HG03025 (cell line): ENCODE results near the gene RASSF4.
A peak's percentile ranks its signal among the peaks of the same experiment; 100 is the strongest.

Experiments used
- ATAC-seq: cut with Tn5 transposase; IDR thresholded peaks from one replicate; pipeline ENCODE4 v1.9.1; 2021; ENCODE audit warnings: mild to moderate bottlenecking, moderate library complexity; ENCODE audit not compliant: unreplicated experiment, low FRiP score

RASSF4 gene

DNA sequence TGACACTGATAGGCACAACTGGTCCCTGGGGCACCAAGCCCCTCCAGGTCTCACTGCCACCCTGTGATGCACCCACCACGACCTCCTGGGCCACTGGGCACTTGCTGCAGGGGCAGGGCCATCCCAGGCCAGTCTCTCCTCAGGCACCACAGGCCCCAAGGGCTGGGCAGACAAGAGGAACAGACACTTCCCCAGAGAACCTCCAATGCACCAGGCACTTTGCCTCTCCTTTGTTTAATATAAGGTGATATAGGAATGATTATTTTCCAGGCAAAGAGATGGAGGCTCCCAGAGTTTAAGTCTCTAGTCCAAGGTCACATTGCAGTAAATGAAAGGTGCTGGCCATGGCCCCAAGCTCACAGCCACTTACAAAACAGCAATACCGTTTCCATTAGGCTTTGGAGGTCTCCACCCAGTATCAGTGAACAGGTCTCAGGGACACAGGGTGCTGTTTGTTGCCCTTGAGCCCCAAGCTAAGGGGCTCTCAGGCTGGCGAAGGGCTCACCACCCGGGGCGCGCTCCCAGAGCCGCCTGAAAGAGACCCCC, 14.6 kb downstream of the RASSF4 start:
- no peak for ATAC-seq

DNA sequence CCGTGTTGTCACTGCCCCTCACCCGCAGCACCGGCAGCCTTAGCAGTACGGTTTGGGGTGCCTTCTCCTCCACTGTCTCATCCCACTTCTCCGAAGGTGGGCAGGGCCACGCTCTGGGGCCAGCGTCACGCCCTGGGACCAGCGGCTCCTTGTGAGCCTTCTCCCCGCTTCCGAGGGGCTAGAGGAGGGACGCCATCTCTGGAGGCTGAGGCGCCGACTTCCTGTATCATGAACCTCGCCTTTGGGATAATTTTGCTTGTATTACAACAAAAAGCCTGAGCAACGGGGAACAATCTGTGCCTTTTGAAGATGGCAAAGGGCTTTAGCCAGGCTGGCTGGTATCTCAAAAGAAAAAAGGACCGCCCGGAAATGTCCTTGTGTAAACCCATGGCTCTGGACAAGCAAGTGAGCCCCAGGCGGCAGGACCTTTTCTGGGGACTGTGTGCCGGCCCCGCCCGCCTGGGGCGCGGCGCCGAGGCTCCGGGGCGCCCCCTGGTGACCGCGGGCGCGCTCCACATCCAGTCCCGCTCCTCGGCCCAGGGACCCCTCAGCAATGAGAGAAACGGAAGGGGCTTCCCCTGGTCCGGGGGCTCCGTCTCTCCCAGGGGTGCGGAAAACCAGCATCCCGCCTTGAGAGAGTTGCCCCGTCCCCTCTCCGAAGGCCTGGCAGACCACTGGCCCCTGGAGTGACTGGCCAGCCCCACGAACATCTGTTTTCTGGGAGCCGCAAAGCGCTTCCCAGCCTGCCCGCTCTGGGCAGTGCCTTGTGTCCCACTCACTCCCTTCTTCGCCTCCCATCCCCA, 15.2 kb downstream of the RASSF4 start:
- ATAC-seq = peak; percentile 69

DNA sequence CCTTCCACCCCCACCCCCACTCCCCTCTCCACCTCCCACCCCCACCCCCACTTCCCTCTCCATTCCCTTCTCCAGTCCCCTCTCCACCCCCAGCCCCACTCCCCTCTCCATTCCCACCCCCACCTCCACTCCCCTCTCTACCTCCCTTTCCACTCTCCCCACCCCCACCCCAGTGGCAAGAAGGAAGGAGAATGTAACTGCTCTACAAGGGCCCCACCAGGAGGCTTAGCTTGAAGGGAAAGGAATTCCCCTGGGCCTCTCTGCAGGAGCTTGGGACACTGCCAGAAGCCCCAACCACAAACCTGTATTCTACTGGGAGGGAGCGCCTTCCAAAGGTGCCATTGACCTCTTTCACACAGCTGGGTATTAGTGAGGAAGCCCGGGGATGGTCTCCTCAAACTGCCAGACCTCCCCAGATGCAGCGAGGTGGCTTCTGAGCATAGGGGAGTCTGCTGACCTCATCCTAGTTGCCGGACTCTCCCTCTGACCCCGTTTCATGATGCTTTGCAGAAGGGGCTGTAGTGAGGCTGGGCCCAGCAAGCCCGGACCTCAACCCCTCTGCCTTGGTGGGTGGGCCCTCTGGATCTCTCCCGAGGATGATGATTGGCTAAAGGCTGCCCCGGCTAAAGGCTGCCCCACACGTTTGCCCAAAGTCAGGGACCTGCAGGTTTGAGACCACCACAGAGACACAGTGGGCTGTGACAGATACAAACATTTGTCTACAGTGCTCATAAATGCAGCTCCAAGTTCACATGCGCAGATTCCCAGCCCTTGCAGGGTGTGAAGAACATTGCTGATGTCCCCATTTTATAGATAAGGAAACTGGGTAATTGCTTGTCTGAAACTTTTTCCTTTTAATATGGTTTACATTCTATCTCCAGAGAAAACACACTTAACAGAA, 16.1 kb downstream of the RASSF4 start:
- ATAC-seq = no peak

DNA sequence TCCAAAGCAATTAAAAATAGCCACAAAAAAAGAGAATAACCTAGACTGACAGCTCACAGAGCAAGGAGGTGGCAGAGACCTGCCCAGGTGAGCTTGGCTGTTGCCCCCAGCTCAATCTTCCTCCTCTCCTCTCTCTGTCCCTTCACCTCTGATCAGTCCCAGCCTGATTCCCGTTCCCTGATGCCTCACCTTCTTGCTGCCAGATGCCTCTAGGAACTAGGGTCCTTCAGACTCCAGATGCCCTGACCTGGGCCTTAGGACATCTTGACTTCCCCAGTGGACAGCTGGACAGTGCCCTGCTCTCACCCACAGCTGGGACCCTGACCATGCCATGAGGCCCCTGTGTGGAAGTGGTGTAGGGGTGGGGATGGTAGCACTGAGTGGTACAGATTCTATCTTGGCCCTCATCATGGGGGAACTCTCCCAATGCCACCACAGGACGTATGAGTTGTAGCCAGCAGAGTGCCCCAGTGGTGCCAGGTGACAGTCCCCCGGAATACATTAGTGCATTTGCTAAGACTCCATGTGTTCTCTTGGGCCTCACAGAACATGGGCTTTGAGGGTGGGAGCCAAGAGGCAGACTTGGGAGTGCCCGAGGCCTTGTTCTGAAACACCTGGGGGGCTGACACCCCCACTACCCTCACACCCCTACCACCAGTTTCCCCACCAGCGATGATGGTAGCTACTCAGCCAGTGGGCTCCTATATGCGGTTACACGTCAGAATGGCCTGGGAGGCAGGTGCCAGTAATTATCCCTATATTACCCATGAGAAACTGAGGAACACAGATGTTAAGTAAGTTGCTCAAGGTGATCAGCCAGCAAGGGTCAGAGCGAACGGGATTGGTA, 17.0 kb downstream of the RASSF4 start:
- no peak for ATAC-seq

DNA sequence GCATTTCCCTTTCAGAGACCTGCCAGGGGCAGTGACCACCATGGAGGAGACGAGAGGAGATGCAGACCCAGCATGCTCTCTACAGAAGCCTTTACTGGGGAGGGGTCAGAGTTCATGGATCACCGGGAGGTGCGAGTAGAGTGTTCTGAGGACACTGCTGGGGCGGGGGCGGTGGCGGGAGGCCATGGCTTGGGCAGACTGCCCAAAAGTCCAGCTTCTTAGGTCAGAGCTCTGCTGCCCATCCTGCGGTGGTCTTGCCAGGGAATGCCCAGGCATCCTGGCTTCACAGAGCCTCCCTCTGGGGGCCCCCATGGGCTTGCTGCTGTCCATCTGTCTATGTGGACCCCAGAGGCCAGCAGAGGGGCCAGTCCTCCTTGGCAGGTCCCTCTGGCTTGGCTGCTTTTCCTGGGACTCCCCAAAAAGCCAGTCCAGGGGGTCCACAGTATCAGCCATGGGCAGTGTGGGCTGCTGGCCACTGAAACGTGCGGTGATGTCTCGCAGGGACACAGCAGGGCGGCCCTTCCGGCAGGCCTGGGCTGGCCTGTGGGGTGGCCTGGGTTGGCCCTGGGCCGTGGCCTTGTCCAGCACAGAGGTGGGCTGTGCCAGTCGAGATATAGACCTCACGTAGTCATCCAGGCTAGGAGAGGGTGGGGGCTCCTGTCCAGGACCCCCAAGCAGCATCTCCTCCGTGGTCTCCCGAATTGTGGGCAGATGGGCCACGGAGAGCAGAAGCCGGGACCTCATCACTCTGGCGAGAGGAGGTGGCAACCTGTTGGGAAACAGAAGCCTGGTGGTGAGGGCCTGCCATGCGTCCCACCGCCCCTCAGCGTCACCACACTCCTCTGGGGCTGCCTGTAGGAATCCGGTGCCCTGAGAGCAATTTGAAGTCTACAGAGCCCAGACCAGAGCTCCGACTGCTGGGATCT, 17.9 kb downstream of the RASSF4 start:
- no peak for ATAC-seq

DNA sequence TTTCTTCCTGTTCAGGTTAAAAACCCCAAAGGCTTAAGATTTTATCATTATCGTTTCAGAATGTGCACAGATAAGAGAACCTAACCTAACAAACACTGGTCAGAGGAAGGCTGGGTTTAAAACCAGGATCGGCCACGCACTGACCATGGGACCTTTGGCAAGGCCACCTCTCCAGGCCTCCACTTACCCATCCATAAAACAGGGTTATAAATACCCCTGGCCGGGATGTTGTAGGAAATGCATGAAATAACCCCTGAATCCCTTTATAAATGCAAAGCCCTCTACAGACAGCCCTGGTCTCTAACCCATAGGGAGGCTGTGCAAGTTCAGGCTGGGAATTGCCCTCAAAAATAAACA, 18.6 kb downstream of the RASSF4 start:
- no peak for ATAC-seq

DNA sequence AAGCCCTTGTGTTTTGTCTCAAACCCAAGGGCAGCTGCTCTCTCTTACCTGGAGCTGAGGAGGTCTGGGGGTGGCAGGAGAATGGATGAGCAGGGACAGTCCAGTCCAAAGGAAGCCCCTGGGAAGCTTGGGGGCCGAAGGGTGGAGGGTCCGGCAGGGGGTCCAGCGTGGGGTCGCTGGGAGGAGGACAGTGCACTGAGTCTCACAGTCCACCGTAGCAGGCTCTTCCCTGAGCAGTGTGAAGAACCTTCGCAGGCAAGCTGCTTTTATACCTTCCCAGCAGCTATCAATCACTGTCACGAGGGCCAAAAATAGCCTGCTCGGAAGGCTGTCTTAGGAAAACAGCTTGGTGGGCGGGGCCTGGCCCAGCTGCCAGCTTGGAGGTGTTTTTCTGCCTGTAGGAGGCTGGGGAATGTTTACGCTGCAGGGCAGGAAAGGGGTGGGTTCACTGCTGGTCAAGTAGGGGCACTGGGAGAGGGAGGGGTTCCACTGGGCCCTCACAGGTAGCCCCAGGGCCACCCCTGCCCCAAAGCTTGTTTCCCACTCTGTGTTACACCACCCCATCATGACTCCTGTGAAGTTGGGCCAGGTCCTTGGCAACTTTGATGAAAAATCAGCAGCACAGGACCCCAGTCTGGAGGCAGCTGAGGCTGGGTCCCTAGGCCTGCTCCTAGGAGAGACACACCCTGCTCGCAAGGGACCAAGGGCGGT, 19.1 kb downstream of the RASSF4 start, which contains the start of gene DEPP1:
Gene DEPP1 (minus strand): TSS at position 240 of the 711 bp plus-strand sequence. CDS start 779 bp downstream, outside the sequence.
- no peak for ATAC-seq

DNA sequence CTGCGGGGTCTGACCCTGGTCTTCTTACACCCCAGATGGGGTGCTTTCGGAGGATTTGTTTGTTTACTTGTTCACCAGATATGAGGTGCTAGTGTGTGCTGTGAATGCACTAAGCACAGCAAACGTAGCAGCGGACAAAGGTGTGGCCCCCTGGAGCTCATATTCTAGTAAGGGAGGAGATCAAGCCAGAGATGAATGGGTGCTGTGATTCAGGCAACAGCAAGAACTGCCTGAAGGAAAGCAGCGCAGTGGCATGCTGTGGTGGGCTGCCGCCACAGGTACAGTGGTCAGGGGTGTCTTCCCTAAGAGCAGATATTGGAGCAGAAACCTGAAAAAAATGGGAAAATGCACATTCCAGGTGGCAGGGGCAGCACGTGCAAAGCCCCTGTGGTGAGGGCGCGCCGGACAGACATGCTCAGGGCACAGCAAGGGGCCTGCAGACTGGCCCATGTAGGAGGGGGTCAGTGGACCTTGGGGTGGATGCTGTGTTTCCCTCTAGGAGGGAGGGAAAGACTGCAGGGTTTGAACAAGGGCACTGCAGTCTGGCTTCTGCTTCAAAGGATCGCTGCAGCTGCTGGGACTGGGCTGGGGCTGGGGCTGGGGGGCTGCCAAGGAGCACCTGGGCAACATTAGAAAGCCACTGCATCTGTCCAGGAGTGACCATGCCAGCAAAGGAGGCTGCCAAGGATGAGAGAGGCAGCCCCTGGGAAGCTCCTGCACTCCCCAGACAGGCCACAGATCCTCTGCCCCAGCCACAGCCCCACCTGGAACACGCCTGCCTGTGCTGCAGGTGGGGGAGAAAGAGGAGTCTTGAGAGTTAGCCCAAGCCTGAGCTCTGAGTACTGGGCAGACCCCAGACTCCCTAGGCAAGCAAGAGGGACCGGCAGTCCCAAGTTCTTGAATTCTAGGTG, 19.9 kb downstream of the RASSF4 start:
- no peak for ATAC-seq

DNA sequence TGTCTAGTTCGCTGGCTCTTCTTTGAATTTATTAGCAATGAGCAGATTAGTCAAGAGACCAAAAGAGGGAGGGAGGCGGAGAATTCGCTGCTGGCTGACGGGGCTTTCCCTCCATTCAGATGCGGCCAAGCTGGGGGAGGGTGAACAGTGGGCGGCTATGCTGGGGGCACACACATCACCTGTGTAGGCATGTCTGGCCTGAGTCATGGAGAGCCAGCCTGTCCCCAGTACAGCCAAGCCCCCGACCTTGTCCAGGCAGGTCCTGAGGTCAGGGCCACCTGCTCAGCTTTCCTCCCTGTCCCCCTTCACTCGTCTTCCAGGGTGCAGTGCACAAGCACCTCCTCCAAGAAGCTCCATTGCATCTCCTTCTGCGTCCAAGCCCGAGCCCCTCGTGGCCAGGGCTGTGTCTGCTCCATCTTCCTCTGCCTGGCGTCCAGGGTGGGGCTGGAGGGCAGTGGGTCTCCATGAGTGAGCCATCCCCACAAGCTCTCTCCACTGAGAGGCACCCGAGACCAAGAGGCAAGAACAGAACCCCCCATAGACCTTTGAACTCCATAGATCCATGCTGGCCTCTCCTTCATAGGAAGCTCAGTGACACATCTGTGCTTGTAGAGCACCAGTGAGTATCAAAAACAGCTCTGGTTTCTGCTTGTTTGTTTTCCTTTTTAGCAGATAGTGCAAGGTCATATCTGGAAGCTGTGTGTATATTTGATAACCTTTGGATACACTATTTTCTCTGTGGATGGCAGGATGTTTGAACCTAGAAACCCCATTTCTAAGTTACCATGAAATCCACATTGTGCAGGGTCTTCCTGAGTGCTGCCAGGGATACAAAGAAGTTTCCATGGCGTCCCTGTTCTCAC, 20.9 kb downstream of the RASSF4 start:
- ATAC-seq = no peak

DNA sequence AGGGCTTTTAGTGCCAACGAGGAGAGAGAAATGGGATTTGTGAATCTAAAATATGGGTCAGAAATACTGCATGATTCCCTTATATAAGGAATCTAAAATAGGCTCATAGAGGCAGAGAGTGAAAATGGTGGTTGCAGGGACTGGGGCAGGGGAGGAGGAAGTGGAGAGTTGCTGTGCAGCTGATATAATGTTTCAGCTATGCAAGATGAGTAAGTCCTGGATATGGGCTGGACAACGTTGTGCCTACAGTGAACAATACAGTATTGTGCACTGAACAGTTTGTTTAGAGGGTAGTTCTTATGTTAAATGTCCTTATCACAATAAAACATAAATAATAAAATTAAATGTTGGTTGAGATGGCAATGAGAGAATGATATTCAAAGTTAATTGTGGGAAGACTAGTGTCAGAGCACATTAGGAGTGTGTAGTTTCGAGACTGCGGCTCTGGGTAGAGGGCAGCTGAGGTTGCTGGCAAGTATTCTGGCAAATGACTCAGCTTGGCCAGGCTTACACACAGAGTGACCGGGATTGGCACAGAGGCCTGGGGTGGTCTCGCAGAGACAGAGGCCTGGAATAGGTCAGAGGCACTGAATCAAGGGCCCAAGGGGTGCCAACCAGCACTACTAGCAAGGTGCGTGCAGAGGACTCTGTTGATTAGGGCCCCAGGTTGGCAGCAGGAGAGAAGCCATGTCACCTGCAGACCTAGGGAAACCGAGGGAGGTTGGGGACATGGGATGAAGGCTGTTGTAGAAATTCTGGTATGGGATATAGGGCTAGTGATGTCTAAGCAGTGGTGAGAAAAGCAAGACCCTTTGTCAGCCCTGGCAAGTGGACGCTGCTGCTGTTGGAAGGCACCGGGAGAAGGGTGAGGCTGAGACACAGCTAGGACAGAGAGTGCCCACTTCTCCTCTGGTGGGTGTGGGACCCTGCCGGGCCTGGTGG, 21.8 kb downstream of the RASSF4 start:
- ATAC-seq = peak; percentile 64

DNA sequence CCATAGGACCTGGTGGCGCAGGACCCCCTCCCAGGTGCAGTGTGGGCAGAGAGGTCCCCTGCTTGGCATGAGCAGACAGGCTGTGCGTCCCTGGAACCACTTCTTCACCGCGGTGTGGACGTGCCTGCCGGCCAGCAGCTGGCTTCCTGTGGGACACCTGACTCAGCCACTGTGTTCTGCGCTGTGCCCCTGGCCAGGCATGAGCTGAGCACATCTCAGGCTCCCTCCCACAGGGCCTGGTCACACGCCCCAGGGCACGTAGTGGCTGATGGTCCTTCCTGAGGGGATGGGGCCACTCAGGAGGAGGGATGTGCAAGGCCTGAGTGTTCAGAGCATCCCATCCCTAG, 22.5 kb downstream of the RASSF4 start:
- no peak for ATAC-seq

DNA sequence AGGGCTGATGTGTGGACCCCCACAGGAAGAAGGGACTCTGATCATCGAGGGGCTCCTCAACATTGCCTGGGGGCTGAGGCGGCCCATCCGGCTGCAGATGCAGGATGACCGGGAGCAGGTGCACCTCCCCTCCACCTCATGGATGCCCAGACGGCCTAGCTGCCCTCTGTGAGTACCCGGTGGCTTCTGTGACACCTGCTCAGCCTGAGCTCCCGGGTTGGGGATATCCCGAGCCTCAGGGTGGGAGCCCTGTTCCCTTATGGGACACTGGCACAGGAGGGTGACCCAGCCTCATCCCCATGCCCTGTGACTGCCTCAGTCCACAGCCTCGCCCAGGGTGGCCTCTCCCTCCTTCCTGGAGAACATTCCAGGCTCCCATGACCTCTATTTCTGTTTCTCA, 22.9 kb downstream of the RASSF4 start:
- no peak for ATAC-seq

DNA sequence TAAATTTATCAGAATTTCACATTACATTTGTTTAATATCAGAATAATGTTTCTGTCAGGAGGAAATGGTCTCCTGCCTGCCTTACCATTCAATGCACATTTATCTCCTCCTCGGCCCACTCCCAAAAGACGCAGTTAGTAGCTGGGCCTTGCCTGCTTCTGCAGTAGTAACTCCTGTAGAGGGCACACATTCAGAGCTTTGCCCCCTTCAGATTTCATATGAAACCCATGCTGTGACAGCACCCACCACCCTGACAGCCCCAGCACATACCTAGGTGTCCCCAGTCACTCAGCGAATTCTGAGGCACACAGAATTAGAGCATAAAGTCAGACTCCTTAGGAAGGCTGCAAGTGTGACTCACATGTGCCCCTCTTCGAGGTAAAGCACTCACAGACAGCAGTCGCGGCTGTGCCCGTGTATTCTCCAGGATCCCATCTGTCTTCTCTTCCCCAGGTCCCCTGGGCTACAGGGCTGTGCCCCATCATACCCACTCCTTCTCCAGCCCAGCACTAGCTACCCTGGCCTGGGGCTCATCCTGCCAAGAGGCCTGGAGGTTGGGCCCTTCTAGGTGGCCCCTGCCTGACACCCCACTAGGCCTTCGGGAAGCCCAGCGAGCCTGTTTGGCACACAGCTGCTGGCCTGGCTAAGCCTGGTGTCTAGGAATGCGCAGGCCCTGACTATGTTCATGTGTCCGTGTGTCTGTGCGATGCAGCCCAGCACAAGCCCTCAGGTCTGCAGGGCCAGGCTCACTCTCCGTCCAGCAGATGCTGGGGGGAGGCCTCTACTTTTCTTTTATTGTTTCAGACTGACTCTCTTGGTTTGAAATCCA, 23.7 kb downstream of the RASSF4 start:
- ATAC-seq = no peak

DNA sequence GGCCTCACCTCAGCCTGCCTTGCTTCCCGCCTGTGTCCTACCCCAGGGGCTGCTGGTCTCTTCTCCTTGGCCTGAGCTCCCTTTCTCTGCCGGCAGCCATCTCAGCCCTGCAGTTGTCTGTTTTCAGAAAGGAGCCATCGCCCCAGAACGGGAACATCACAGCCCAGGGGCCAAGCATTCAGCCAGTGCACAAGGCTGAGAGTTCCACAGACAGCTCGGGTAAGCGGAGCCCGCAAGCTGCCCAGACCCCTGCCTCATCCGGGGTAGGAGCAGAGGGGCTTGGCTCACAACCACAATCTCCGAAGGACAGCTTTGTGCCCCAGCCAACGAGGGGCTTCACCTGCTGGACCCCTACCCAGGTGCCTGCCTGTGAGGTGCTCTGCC, 24.3 kb downstream of the RASSF4 start:
- no peak for ATAC-seq

DNA sequence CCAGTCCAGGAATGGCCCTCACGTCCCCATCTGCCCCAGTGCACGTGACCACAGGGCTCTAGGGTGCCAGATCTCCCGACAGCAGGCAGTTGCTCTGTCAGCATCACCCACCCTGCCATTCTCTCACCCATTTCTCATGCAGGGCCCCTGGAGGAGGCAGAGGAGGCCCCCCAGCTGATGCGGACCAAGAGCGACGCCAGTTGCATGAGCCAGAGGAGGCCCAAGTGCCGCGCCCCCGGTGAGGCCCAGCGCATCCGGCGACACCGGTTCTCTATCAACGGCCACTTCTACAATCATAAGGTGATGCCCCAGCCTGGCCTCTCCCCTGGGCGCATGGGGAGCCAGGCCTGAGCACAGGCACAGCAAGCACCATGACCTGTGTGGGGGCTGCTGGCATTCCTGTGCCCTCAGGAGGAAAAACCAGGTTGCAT, 25.1 kb downstream of the RASSF4 start:
- no peak for ATAC-seq
